ENCODE data around the gene MTAP. TPM values are rescaled to one million over a fixed set of nuclear protein-coding genes. Genes with fewer than 3 reads are reported as not detected.

MTAP gene
- polyA plus RNA-seq, 1 donor (not counting 4 experiments of a cell fraction or from before 2014, with no cell fraction given): 48.7 TPM

DNA sequence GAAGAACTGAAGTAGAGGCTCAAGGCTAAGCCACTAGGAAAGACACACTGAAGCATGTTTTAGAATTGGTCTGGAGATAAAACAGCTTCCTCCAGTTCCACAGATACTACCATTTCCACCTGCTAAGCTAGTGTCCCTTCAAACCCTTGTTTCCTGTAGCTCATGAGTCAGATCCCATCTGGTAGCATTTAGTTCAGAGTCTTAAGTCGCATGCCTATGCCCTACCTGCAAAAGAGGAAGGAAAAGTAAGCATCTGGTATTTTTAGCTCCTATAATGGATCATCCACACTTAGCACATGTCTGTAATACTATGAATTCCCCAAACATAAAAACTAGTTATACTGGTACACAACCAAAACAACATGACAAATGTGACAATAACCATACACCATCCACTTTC is 99.7 kb downstream of the MTAP start:
- Histone ChIP-seq H3K36me3 (ENCODE audit: control insufficient read depth in 2 of 2, extremely low read depth in 1 of 2, insufficient read depth in 2 of 2, low read length in 2 of 2) (no peaks in the 10 kb centered on the region), H3K4me1 (ENCODE audit: control insufficient read depth, extremely low read depth, insufficient read depth, low read length) (no peaks in the 10 kb centered on the region), H3K9me3 (ENCODE audit: control insufficient read depth, low read depth, low read length) (no peaks in the 10 kb centered on the region), H2AFZ (ENCODE audit: control insufficient read depth, low read length) (no peak overlapping the region), H4K20me1 (ENCODE audit: control insufficient read depth, extremely low read depth, insufficient read depth, low read length) (no peaks in the 10 kb centered on the region), H3K79me2 (ENCODE audit: control insufficient read depth, insufficient read depth, low read length) (no peaks in the 10 kb centered on the region), H3K4me2 (ENCODE audit: control insufficient read depth, extremely low read depth, insufficient read depth, low read depth, low read length) (no peak overlapping the region), H3K27me3 (ENCODE audit: control insufficient read depth, extremely low read depth, insufficient read depth, low read length) (no peaks in the 10 kb centered on the region), H3K27ac (ENCODE audit: control insufficient read depth, insufficient read depth, low read length) (no peak overlapping the region), H3K4me3 (ENCODE audit: control insufficient read depth in 2 of 3, extremely low read depth in 1 of 3, insufficient read depth in 2 of 3, low read depth in 1 of 3, low read length in 3 of 3) (no peak overlapping the region), H3K9me1 (ENCODE audit: control insufficient read depth, extremely low read depth, insufficient read depth, low read length) (no peaks in the 10 kb centered on the region), H3K9ac (ENCODE audit: control insufficient read depth, extremely low read depth, insufficient read depth, low read length) (no peak overlapping the region)
- FAIRE-seq (no peak), DNase-seq (ENCODE audit: low read depth, low spot score) (no peak)
- dilution Hi-C loops (cut with MboI; ENCODE audit: extremely low pct_ligation_motif_present, low sequenced_read_pairs): no loop called here
- TF ChIP-seq EZH2 (IDR thresholded peaks at IDR 0.05; ENCODE audit: low read length): no peak
- TF ChIP-seq, protein P1, sequence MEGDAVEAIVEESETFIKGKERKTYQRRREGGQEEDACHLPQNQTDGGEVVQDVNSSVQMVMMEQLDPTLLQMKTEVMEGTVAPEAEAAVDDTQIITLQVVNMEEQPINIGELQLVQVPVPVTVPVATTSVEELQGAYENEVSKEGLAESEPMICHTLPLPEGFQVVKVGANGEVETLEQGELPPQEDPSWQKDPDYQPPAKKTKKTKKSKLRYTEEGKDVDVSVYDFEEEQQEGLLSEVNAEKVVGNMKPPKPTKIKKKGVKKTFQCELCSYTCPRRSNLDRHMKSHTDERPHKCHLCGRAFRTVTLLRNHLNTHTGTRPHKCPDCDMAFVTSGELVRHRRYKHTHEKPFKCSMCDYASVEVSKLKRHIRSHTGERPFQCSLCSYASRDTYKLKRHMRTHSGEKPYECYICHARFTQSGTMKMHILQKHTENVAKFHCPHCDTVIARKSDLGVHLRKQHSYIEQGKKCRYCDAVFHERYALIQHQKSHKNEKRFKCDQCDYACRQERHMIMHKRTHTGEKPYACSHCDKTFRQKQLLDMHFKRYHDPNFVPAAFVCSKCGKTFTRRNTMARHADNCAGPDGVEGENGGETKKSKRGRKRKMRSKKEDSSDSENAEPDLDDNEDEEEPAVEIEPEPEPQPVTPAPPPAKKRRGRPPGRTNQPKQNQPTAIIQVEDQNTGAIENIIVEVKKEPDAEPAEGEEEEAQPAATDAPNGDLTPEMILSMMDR (optimal IDR thresholded peaks at IDR 0.05 in 1 of 3, IDR thresholded peaks at IDR 0.05 in 1 of 3, conservative IDR thresholded peaks at IDR 0.05 in 1 of 3; ENCODE audit: extremely low read depth in 1 of 3, insufficient read depth in 2 of 3, low read length in 3 of 3): no peak

DNA sequence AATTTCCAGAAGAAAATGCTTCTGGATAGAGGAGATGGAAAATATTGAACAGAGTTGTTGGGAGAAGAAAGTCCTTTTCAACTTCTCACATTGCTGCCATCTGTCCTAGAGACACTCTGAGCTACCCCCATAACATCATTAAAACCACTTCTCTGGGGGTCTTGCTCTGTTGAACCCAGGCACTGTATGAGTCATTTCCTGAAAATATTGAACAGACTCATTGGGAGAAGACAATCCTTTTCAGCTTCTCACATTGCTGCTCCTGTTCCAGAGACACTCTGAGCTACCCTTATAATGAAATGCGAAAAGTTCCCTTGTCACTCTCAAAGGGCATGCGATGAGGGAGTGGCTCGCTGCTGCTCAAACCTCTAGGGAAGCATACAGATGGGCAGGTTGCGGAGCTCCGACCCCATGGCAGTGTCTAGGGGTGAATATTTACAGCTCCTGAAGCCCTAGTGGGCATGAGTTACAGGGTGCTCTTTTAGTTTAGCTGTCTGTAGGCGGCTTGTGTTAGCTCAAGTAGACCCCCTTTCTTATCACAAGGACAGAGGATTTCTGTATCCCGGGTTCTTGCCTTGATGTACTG is 101.0 kb downstream of the MTAP start:
- Histone ChIP-seq H3K9ac (ENCODE audit: control insufficient read depth, extremely low read depth, insufficient read depth, low read length) (no peak overlapping the region), H3K4me1 (ENCODE audit: control insufficient read depth, extremely low read depth, insufficient read depth, low read length) (no peaks in the 10 kb centered on the region), H3K27ac (ENCODE audit: control insufficient read depth, insufficient read depth, low read length) (no peak overlapping the region), H3K4me3 (ENCODE audit: control insufficient read depth in 2 of 3, extremely low read depth in 1 of 3, insufficient read depth in 2 of 3, low read depth in 1 of 3, low read length in 3 of 3) (no peak overlapping the region), H3K27me3 (ENCODE audit: control insufficient read depth, extremely low read depth, insufficient read depth, low read length) (no peaks in the 10 kb centered on the region), H3K79me2 (ENCODE audit: control insufficient read depth, insufficient read depth, low read length) (no peaks in the 10 kb centered on the region), H3K4me2 (ENCODE audit: control insufficient read depth, extremely low read depth, insufficient read depth, low read depth, low read length) (no peak overlapping the region), H3K36me3 (ENCODE audit: control insufficient read depth in 2 of 2, extremely low read depth in 1 of 2, insufficient read depth in 2 of 2, low read length in 2 of 2) (no peaks in the 10 kb centered on the region), H4K20me1 (ENCODE audit: control insufficient read depth, extremely low read depth, insufficient read depth, low read length) (no peaks in the 10 kb centered on the region), H3K9me3 (ENCODE audit: control insufficient read depth, low read depth, low read length) (no peaks in the 10 kb centered on the region), H2AFZ (ENCODE audit: control insufficient read depth, low read length) (no peak overlapping the region), H3K9me1 (ENCODE audit: control insufficient read depth, extremely low read depth, insufficient read depth, low read length) (no peaks in the 10 kb centered on the region)
- no peak for FAIRE-seq
- no peak for DNase-seq (ENCODE audit: low read depth, low spot score)
- TF ChIP-seq EZH2 (IDR thresholded peaks at IDR 0.05; ENCODE audit: low read length): no peak
- TF ChIP-seq, protein P1 (optimal IDR thresholded peaks at IDR 0.05 in 1 of 3, IDR thresholded peaks at IDR 0.05 in 1 of 3, conservative IDR thresholded peaks at IDR 0.05 in 1 of 3; ENCODE audit: extremely low read depth in 1 of 3, insufficient read depth in 2 of 3, low read length in 3 of 3): no peak
- dilution Hi-C loops (cut with MboI; ENCODE audit: extremely low pct_ligation_motif_present, low sequenced_read_pairs): no loop called here
